COR-L47 (cell line): ENCODE results near the gene SHISA7.

Source experiments
- DNase-seq: peaks from one replicate; lab custom pipeline; 2025; lab: John Stamatoyannopoulos, UW

Gene SHISA7

GRCh38 chr19:55387736-55388497 is 55.2 kb downstream of the SHISA7 start:
- no peak for DNase-seq

- no peak for DNase-seq
Observed at GRCh38 chr19:55386493-55386971, 56.6 kb downstream of the SHISA7 start.

GRCh38 chr19:55385724-55386492 is 57.2 kb downstream of the SHISA7 start, which contains the start of gene RPL28:
TSS of gene RPL28 (plus strand) at chr19:55385932. CDS start at chr19:55386358, 426 bp downstream.
- peak; percentile 97 for DNase-seq

GRCh38 chr19:55384920-55385723 is 58.0 kb downstream of the SHISA7 start:
- DNase-seq = peak; percentile 96

- DNase-seq = no peak
Observed at GRCh38 chr19:55384131-55384919, 58.8 kb downstream of the SHISA7 start, which contains the start of gene TMEM238. TSS of gene TMEM238 (minus strand) at chr19:55384292. CDS start at chr19:55384259, 33 bp downstream.

GRCh38 chr19:55383279-55384130 is 59.6 kb downstream of the SHISA7 start:
- peak; percentile 79 for DNase-seq

- no peak for DNase-seq
Observed at GRCh38 chr19:55382522-55383054, 60.5 kb downstream of the SHISA7 start.

GRCh38 chr19:55382013-55382412 is 61.1 kb downstream of the SHISA7 start:
- no peak for DNase-seq

- DNase-seq = no peak
Observed at GRCh38 chr19:55379174-55379573, 63.9 kb downstream of the SHISA7 start.
